ENCODE results near the gene MARVELD3. TPM values are rescaled to one million over a fixed set of nuclear protein-coding genes. Genes with fewer than 3 reads are reported as not detected.
"Not testable (repeated sequence)": the region's sequence is repeated elsewhere in the genome, so short reads cannot be mapped to it uniquely, and the experiment has no call there.

The MARVELD3 gene
- total and polyA plus RNA-seq, 2 experiments from 2014 or later: 0.51 TPM; not detected in 1

DNA sequence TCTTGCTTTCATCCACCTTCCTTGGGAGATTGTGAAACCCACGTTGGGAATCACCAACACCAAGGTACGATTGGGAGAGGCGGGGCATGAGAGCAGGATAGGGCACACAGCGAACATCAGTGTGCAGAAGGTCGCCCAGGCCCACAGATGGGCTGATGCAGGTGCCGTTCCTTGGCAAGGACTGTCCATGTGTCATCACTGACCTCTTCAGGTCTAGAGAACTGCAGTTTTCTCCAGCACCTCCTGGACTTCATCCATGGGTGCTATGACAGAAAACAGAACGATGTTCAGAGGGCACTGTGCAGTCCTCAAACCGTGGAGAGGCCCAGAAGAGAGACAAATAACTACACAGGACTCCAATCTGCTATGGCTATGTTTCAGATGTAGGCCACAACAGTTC lies 25.2 kb upstream of the MARVELD3 start:
- Histone ChIP-seq H3K4me1 (ENCODE audit: low read depth) (no peaks in the 10 kb centered on the region), H3K36me3 (no peaks in the 10 kb centered on the region)

DNA sequence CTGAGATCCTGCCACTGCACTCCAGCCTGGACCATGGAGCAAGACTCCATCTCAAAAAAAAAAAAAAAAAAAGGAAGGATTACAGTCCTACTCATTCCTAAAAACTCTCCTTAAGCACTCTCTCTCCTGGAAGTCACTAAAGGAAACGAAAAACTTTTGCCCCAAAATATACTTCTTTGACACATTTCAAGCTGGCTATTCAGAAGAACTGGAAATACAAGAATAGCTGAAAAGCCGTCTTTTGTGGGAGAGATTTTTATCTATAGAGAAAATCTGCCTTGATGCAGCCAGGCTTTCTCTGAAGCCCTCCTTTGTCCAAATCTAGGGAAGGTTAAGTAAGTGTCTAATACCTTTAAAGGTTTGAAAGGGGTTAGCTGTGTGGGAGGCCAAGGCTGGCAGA lies 16.9 kb upstream of the MARVELD3 start:
- H3K9me3 ChIP-seq (ENCODE audit: low read depth): no peaks in the 10 kb centered on the region
- TF ChIP-seq, protein P1, sequence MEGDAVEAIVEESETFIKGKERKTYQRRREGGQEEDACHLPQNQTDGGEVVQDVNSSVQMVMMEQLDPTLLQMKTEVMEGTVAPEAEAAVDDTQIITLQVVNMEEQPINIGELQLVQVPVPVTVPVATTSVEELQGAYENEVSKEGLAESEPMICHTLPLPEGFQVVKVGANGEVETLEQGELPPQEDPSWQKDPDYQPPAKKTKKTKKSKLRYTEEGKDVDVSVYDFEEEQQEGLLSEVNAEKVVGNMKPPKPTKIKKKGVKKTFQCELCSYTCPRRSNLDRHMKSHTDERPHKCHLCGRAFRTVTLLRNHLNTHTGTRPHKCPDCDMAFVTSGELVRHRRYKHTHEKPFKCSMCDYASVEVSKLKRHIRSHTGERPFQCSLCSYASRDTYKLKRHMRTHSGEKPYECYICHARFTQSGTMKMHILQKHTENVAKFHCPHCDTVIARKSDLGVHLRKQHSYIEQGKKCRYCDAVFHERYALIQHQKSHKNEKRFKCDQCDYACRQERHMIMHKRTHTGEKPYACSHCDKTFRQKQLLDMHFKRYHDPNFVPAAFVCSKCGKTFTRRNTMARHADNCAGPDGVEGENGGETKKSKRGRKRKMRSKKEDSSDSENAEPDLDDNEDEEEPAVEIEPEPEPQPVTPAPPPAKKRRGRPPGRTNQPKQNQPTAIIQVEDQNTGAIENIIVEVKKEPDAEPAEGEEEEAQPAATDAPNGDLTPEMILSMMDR (IDR thresholded peaks at IDR 0.05; ENCODE audit: low read depth, low read length): no peak
- H3K4me1 ChIP-seq (ENCODE audit: low read depth): no peaks in the 10 kb centered on the region
- H3K27me3 ChIP-seq: no peaks in the 10 kb centered on the region
- H3K27ac ChIP-seq: no peak overlapping the region
- H3K36me3 ChIP-seq: no peaks in the 10 kb centered on the region
- no peak overlapping the region for H3K4me3 ChIP-seq
- no peak for DNase-seq (ENCODE audit: low read depth in 1 of 2, low spot score in 1 of 2)

More for the DNA sequence above, 25.2 kb upstream of the MARVELD3 start:
- TF ChIP-seq, protein P1 (IDR thresholded peaks at IDR 0.05; ENCODE audit: low read depth, low read length): no peak
- DNase-seq (ENCODE audit: low read depth in 1 of 2, low spot score in 1 of 2): no peak
- H3K27me3 ChIP-seq: no peaks in the 10 kb centered on the region
- no peak overlapping the region for H3K27ac ChIP-seq
- H3K4me3 ChIP-seq: no peak overlapping the region
- H3K9me3 ChIP-seq (ENCODE audit: low read depth): no peaks in the 10 kb centered on the region

GRCh38 chr16:71610447-71610846 lies 15.5 kb upstream of the MARVELD3 start:
- Histone ChIP-seq H3K27me3 (no peaks in the 10 kb centered on the region), H3K4me3 (no peak overlapping the region), H3K36me3 (no peaks in the 10 kb centered on the region), H3K9me3 (ENCODE audit: low read depth) (no peaks in the 10 kb centered on the region), H3K27ac (no peak overlapping the region), H3K4me1 (ENCODE audit: low read depth) (no peaks in the 10 kb centered on the region)
- peak in 1 of 2 donors; percentile 18 for DNase-seq (ENCODE audit: low read depth in 1 of 2, low spot score in 1 of 2)
- TF ChIP-seq, protein P1 (IDR thresholded peaks at IDR 0.05; ENCODE audit: low read depth, low read length): no peak

DNA sequence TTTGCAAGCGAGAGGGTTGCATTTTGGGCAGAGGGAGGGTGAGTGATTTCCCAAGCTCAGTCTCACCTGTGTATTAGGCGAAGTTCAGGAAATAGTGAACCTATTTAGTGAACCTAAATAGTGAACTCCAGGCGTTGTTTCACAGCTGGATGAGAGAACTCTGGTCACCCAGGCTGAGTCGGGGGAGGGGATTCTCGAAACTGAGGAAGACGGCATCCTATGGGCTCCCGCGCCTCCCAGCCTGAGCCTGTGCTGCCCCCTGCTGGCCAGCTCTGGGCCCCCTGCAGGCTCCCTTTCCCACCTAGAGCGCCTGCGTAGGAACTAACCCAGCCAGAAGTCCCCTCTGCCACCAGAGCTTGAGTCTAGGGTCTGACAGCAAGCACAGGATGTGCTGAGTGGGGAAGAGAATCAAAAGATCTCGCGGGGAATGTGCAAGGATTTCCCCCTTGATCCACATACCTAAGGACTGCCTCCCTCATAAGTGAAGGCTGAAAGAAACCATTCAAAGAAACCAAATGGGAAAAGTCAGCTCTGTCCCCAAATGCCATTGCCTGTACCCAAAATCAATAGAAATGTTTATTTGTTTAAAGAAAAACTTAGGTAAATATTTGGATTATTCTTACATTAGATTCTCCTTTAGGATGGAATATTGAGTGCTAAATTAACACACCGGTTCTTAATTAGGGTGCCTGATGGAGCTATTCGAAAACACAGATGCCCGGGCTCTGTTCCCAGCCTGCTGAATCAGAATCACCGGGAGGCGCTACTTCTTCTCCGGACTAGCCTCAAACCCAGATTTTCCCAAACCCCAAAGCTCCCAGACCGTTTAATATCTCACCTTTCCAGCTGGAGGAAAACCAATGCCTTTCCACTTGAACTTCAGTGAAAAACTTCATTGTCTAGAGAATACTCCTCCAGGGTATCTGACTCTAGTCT lies 14.8 kb upstream of the MARVELD3 start:
- TF ChIP-seq, protein P1 (IDR thresholded peaks at IDR 0.05; ENCODE audit: low read depth, low read length): peak; percentile 84
- peak; percentile 78 to 83 for DNase-seq (ENCODE audit: low read depth in 1 of 2, low spot score in 1 of 2)
- H3K9me3 ChIP-seq (ENCODE audit: low read depth): no peaks in the 10 kb centered on the region

GRCh38 chr16:71614956-71615355 lies 11.0 kb upstream of the MARVELD3 start:
- H3K36me3 ChIP-seq; H3K27me3 ChIP-seq; H3K4me3 ChIP-seq; H3K4me1 ChIP-seq (ENCODE audit: low read depth); DNase-seq (ENCODE audit: low read depth in 1 of 2, low spot score in 1 of 2); H3K9me3 ChIP-seq (ENCODE audit: low read depth); H3K27ac ChIP-seq: not testable (repeated sequence)

More for the DNA sequence above, 14.8 kb upstream of the MARVELD3 start:
- Histone ChIP-seq H3K27me3 (no peaks in the 10 kb centered on the region), H3K27ac (no peak overlapping the region), H3K4me3 (no peak overlapping the region), H3K4me1 (ENCODE audit: low read depth) (no peaks in the 10 kb centered on the region), H3K36me3 (no peaks in the 10 kb centered on the region)

GRCh38 chr16:71618429-71618828 lies 7.6 kb upstream of the MARVELD3 start:
- Histone ChIP-seq H3K27me3 (peaks cover 3% of the 10 kb centered on the region), H3K9me3 (ENCODE audit: low read depth) (no peaks in the 10 kb centered on the region), H3K36me3 (no peaks in the 10 kb centered on the region), H3K4me1 (ENCODE audit: low read depth) (no peaks in the 10 kb centered on the region), H3K27ac (no peak overlapping the region), H3K4me3 (no peak overlapping the region)
- no peak for DNase-seq (ENCODE audit: low read depth in 1 of 2, low spot score in 1 of 2)
- TF ChIP-seq, protein P1 (IDR thresholded peaks at IDR 0.05; ENCODE audit: low read depth, low read length): no peak

Data from cardiac muscle cell (in vitro differentiated cells and primary cell).